HEK293T (cell line): Measurements from ENCODE around the gene FDPS.
A peak's percentile ranks its signal among the peaks of the same experiment; 100 is the strongest.

ENCODE experiments used
- CTCF ChIA-PET: fragments of 350-600 bp; formaldehyde crosslinking; extraction: SDS; loops from one replicate; lab custom pipeline; 2021; ENCODE audit warnings: antibody characterized with exemption, inconsistent platforms; lab: Yijun Ruan, JAX
- POLR2A ChIA-PET: fragments of 350-600 bp; formaldehyde crosslinking; extraction: SDS; loops from one replicate; lab custom pipeline; 2020; ENCODE audit warnings: antibody characterized with exemption, inconsistent platforms; lab: Yijun Ruan, JAX
- DNase-seq: peaks from one replicate; pipeline ENCODE4 v3.0.0; 2012; ENCODE audit warnings: mixed read lengths; ENCODE audit errors: extremely low spot score
- ARNT ChIP-seq: fragments of 450-650 bp; IDR thresholded peaks from 2 replicates; pipeline ENCODE4 v1.6.1; 2017; ENCODE audit warnings: mild to moderate bottlenecking
- BHLHE40 ChIP-seq: fragments of 450-650 bp; IDR thresholded peaks from 2 replicates; pipeline ENCODE4 v1.6.1; 2016; ENCODE audit warnings: mild to moderate bottlenecking, moderate library complexity, borderline replicate concordance
- CTBP1 ChIP-seq: fragments of 450-650 bp; IDR thresholded peaks from 2 replicates; pipeline ENCODE4 v1.6.1; 2016; ENCODE audit warnings: borderline replicate concordance
- ELF4 ChIP-seq: fragments of 450-650 bp; IDR thresholded peaks from 2 replicates; pipeline ENCODE4 v1.6.1; 2017; ENCODE audit warnings: antibody characterized with exemption
- FOXA1 ChIP-seq: fragments of 450-650 bp; IDR thresholded peaks from 2 replicates; pipeline ENCODE4 v1.6.1; 2016; ENCODE audit warnings: mild to moderate bottlenecking
- FOXK2 ChIP-seq: fragments of 450-650 bp; IDR thresholded peaks from 2 replicates; pipeline ENCODE4 v1.6.1; 2016; ENCODE audit warnings: mild to moderate bottlenecking
- FOXM1 ChIP-seq: fragments of 450-650 bp; IDR thresholded peaks from 2 replicates; pipeline ENCODE4 v1.6.1; 2017; ENCODE audit warnings: mild to moderate bottlenecking, borderline replicate concordance
- HDGF ChIP-seq: fragments of 450-650 bp; IDR thresholded peaks from 2 replicates; pipeline ENCODE4 v1.6.1; 2017; ENCODE audit warnings: antibody characterized with exemption, borderline replicate concordance
- L3MBTL2 ChIP-seq: fragments of 450-650 bp; conservative IDR thresholded peaks from 2 replicates; pipeline ENCODE4 v1.6.1; 2016; ENCODE audit warnings: mild to moderate bottlenecking
- LEF1 ChIP-seq: fragments of 450-650 bp; IDR thresholded peaks from 2 replicates; pipeline ENCODE4 v1.6.1; 2017; ENCODE audit warnings: mild to moderate bottlenecking, borderline replicate concordance
- NFRKB ChIP-seq: fragments of 450-650 bp; IDR thresholded peaks from 2 replicates; pipeline ENCODE4 v1.6.1; 2016; ENCODE audit warnings: mild to moderate bottlenecking, moderate library complexity
- PKNOX1 ChIP-seq: fragments of 450-650 bp; IDR thresholded peaks from 2 replicates; pipeline ENCODE4 v1.6.1; 2016
- SP1 ChIP-seq: fragments of 450-650 bp; IDR thresholded peaks from 2 replicates; pipeline ENCODE4 v1.6.1; 2017
- SUZ12 ChIP-seq: fragments of 450-650 bp; IDR thresholded peaks from 2 replicates; pipeline ENCODE4 v1.6.1; 2016; ENCODE audit warnings: mild to moderate bottlenecking
- TARDBP ChIP-seq: fragments of 450-650 bp; IDR thresholded peaks from 2 replicates; pipeline ENCODE4 v1.6.1; 2016
- ZNF384 ChIP-seq: fragments of 450-650 bp; IDR thresholded peaks from 2 replicates; pipeline ENCODE4 v1.6.1; 2016

FDPS gene

GRCh38 chr1:155321639-155322503, 13.2 kb downstream of the FDPS start:
- no peak for TF ChIP-seq SUZ12
- no peak for TF ChIP-seq ARNT
- TF ChIP-seq CTBP1, result no peak
- TF ChIP-seq PKNOX1, result no peak
- TF ChIP-seq BHLHE40, result no peak
- TF ChIP-seq HDGF, result no peak
- no peak for DNase-seq
- ChIA-PET CTCF (interaction anchor here (0.6 to 7.5 kb wide), 5 partner anchors 9 to 230 kb away, joined by 3 to 62 read pairs (median 5); no protein-coding TSS in a partner anchor), POLR2A (interaction anchor here (1.0 to 6.0 kb wide), 11 partner anchors 10 to 128 kb away, joined by 3 to 43 read pairs (median 7); partner anchors contain the start of genes CLK2, ENTREP3, FDPS and SCAMP3)

DNA sequence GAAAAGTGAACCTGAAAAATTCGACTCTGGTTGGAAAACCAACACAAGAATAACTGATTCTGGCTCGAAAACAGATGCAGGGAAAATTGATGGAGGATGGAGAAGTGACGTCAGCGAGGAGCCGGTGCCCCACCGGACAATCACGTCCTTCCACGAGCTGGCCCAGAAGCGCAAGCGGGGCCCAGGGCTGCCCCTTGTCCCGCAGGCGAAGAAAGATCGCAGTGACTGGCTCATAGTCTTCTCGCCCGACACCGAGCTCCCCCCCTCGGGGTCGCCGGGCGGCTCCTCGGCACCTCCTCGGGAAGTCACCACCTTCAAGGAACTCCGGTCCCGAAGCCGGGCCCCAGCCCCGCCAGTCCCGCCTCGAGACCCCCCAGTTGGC, 13.9 kb downstream of the FDPS start:
- POLR2A ChIA-PET, result interaction anchor here (1.0 to 6.0 kb wide), 11 partner anchors 11 to 128 kb away, joined by 3 to 43 read pairs (median 7); partner anchors contain the start of genes CLK2, ENTREP3, FDPS and SCAMP3
- peak; percentile 49 for DNase-seq
- CTCF ChIA-PET, result interaction anchor here (0.6 to 7.5 kb wide), 5 partner anchors 10 to 231 kb away, joined by 3 to 62 read pairs (median 5); no protein-coding TSS in a partner anchor
- TF ChIP-seq FOXM1, result no peak
- TF ChIP-seq NFRKB, result no peak
- TF ChIP-seq PKNOX1, result no peak
- TF ChIP-seq FOXA1, result no peak
- no peak for TF ChIP-seq HDGF
- no peak for TF ChIP-seq FOXK2
- no peak for TF ChIP-seq SP1
- TF ChIP-seq ZNF384, result no peak
- no peak for TF ChIP-seq ELF4
- no peak for TF ChIP-seq L3MBTL2
- no peak for TF ChIP-seq ARNT
- TF ChIP-seq TARDBP, result no peak
- no peak for TF ChIP-seq BHLHE40
- no peak for TF ChIP-seq LEF1
- no peak for TF ChIP-seq CTBP1
- TF ChIP-seq SUZ12, result no peak

GRCh38 chr1:155322953-155323728, 14.5 kb downstream of the FDPS start:
- peak; percentile 93 for DNase-seq
- TF ChIP-seq FOXK2, result no peak
- peak; percentile 81; the same call in 1 of the 2 replicates for TF ChIP-seq HDGF
- peak; percentile 39; the same call in 1 of the 2 replicates for TF ChIP-seq PKNOX1
- no peak for TF ChIP-seq TARDBP
- no peak for TF ChIP-seq SUZ12
- no peak for TF ChIP-seq FOXM1
- TF ChIP-seq SP1, result no peak
- no peak for TF ChIP-seq ARNT
- no peak for TF ChIP-seq CTBP1
- TF ChIP-seq BHLHE40, result no peak
- peak; percentile 56 for TF ChIP-seq L3MBTL2
- no peak for TF ChIP-seq FOXA1
- no peak for TF ChIP-seq NFRKB
- TF ChIP-seq LEF1, result no peak
- no peak for TF ChIP-seq ZNF384
- TF ChIP-seq ELF4, result no peak
- ChIA-PET POLR2A (interaction anchor here (0.5 to 6.0 kb wide), 26 partner anchors 10 to 181 kb away, joined by 3 to 43 read pairs (median 5); partner anchors contain the start of genes CLK2, ENTREP3, FDPS and HCN3), CTCF (interaction anchor here (0.6 to 7.5 kb wide), 10 partner anchors 10 to 267 kb away, joined by 3 to 62 read pairs (median 4); no protein-coding TSS in a partner anchor)

GRCh38 chr1:155323729-155324036, 15.0 kb downstream of the FDPS start:
- TF ChIP-seq SUZ12, result no peak
- TF ChIP-seq CTBP1, result no peak
- no peak for TF ChIP-seq TARDBP
- TF ChIP-seq ARNT, result no peak
- TF ChIP-seq ZNF384, result no peak
- no peak for TF ChIP-seq SP1
- TF ChIP-seq FOXM1, result no peak
- no peak for TF ChIP-seq PKNOX1
- no peak for TF ChIP-seq FOXK2
- no peak for TF ChIP-seq BHLHE40
- no peak for TF ChIP-seq NFRKB
- TF ChIP-seq ELF4, result no peak
- TF ChIP-seq L3MBTL2, result no peak
- TF ChIP-seq FOXA1, result no peak
- no peak for TF ChIP-seq LEF1
- TF ChIP-seq HDGF, result no peak
- ChIA-PET POLR2A (interaction anchor here (0.5 to 6.0 kb wide), 22 partner anchors 11 to 181 kb away, joined by 3 to 43 read pairs (median 4); partner anchors contain the start of genes CLK2, ENTREP3, FDPS and HCN3), CTCF (interaction anchor here (0.6 to 7.5 kb wide), 8 partner anchors 16 to 267 kb away, joined by 3 to 62 read pairs (median 3); no protein-coding TSS in a partner anchor)
- DNase-seq, result peak; percentile 79
